H9 (cell line): ENCODE data around the gene SHC4. TPM values are rescaled to one million over a fixed set of nuclear protein-coding genes. Genes with fewer than 3 reads are reported as not detected.

Experiments used
- DNase-seq: peaks from one replicate; pipeline ENCODE4 v3.0.0-alpha.2; 2017
- H2AFZ ChIP-seq: one replicate; pipeline ENCODE4 v1.6.1; 2013; ENCODE audit warnings: mild to moderate bottlenecking, low read length, control low read depth, moderate library complexity
- H2AK5ac ChIP-seq: 2 replicates; pipeline ENCODE4 v1.6.1; 2013; ENCODE audit warnings: low read length, control low read depth, mixed read lengths; ENCODE audit not compliant: insufficient read length
- H2BK120ac ChIP-seq: one replicate; pipeline ENCODE4 v1.6.1; 2013; ENCODE audit warnings: low read depth, mild to moderate bottlenecking, low read length, control low read depth, inconsistent platforms; ENCODE audit not compliant: poor library complexity, severe bottlenecking
- H2BK12ac ChIP-seq: 2 replicates; pipeline ENCODE4 v1.6.1; 2013; ENCODE audit warnings: low read length, control low read depth, mixed read lengths, low read depth; ENCODE audit not compliant: insufficient read length
- H2BK15ac ChIP-seq: 2 replicates; pipeline ENCODE4 v1.6.1; 2013; ENCODE audit warnings: low read depth, low read length, control low read depth
- H2BK20ac ChIP-seq: one replicate; pipeline ENCODE4 v1.6.1; 2013; ENCODE audit warnings: low read depth, mild to moderate bottlenecking, low read length, control low read depth, inconsistent platforms; ENCODE audit not compliant: poor library complexity, severe bottlenecking
- H2BK5ac ChIP-seq: 2 replicates; pipeline ENCODE4 v1.6.1; 2013; ENCODE audit warnings: low read length, control low read depth, mixed read lengths; ENCODE audit not compliant: insufficient read length
- H3K14ac ChIP-seq: 2 replicates; pipeline ENCODE4 v1.6.1; 2013; ENCODE audit warnings: low read length, control low read depth; ENCODE audit not compliant: insufficient read depth
- H3K18ac ChIP-seq: 2 replicates; pipeline ENCODE4 v1.6.1; 2013; ENCODE audit warnings: low read depth, mild to moderate bottlenecking, mixed read lengths, low read length, control low read depth; ENCODE audit not compliant: insufficient read length
- H3K23ac ChIP-seq: 2 replicates; pipeline ENCODE4 v1.6.1; 2013; ENCODE audit warnings: low read length, control low read depth, mixed read lengths, low read depth; ENCODE audit not compliant: insufficient read length
- H3K23me2 ChIP-seq: 2 replicates; pipeline ENCODE4 v1.6.1; 2013; ENCODE audit warnings: low read depth, mild to moderate bottlenecking, mixed read lengths, low read length, control low read depth; ENCODE audit not compliant: insufficient read length, poor library complexity, severe bottlenecking
- H3K27ac ChIP-seq: 2 replicates; pipeline ENCODE4 v1.5.1; 2013; ENCODE audit warnings: low read length, control low read depth, mixed read lengths, low read depth; ENCODE audit not compliant: insufficient read length
- H3K27me3 ChIP-seq: 2 replicates; pipeline ENCODE4 v1.6.1; 2013; ENCODE audit warnings: low read length, control low read depth, inconsistent platforms; ENCODE audit not compliant: insufficient read depth
- H3K4ac ChIP-seq: 2 replicates; pipeline ENCODE4 v1.6.1; 2013; ENCODE audit warnings: low read depth, mild to moderate bottlenecking, control low read depth, inconsistent platforms, low read length, moderate library complexity
- H3K4me1 ChIP-seq: 2 replicates; pipeline ENCODE4 v1.6.1; 2013; ENCODE audit warnings: low read length, control low read depth, inconsistent platforms; ENCODE audit not compliant: insufficient read depth
- H3K4me2 ChIP-seq: 2 replicates; pipeline ENCODE4 v1.6.1; 2013; ENCODE audit warnings: low read length, control low read depth, mixed read lengths; ENCODE audit not compliant: insufficient read length, insufficient read depth
- H3K56ac ChIP-seq: 2 replicates; pipeline ENCODE4 v1.6.1; 2013; ENCODE audit warnings: low read depth, mild to moderate bottlenecking, mixed read lengths, low read length, control low read depth; ENCODE audit not compliant: insufficient read length
- H3K79me1 ChIP-seq: 2 replicates; pipeline ENCODE4 v1.6.1; 2013; ENCODE audit warnings: low read depth, mild to moderate bottlenecking, moderate library complexity, low read length, control low read depth, inconsistent platforms; ENCODE audit not compliant: insufficient read depth, poor library complexity, severe bottlenecking
- H3K79me2 ChIP-seq: 2 replicates; pipeline ENCODE4 v1.6.1; 2013; ENCODE audit warnings: low read length, control low read depth, inconsistent platforms; ENCODE audit not compliant: insufficient read depth
- H3K9ac ChIP-seq: 2 replicates; pipeline ENCODE4 v1.6.1; 2013; ENCODE audit warnings: low read length, control low read depth, mixed read lengths; ENCODE audit not compliant: insufficient read length; ENCODE audit errors: extremely low read depth
- H3K9me3 ChIP-seq: one replicate; pipeline ENCODE4 v1.6.1; 2013; ENCODE audit warnings: low read depth, low read length, inconsistent platforms; ENCODE audit not compliant: control insufficient read depth
- H3T11ph ChIP-seq: one replicate; pipeline ENCODE4 v1.6.1; 2013; ENCODE audit warnings: mild to moderate bottlenecking, low read length, control low read depth, inconsistent platforms
- H4K20me1 ChIP-seq: one replicate; pipeline ENCODE4 v1.6.1; 2013; ENCODE audit not compliant: control insufficient read depth, insufficient read length, insufficient read depth
- H4K5ac ChIP-seq: 2 replicates; pipeline ENCODE4 v1.6.1; 2013; ENCODE audit warnings: low read depth, mild to moderate bottlenecking, mixed read lengths, low read length, control low read depth; ENCODE audit not compliant: insufficient read length
- H4K8ac ChIP-seq: replicated peaks from 2 replicates; pipeline ENCODE4 v1.6.1; 2013; ENCODE audit warnings: low read length, control low read depth, mixed read lengths, low read depth; ENCODE audit not compliant: insufficient read length
- H4K91ac ChIP-seq: 2 replicates; pipeline ENCODE4 v1.6.1; 2013; ENCODE audit warnings: low read depth, mild to moderate bottlenecking, moderate library complexity, mixed read lengths, low read length, control low read depth; ENCODE audit not compliant: insufficient read length
- H3K27ac Mint-ChIP-seq, 3 experiments: 2 replicates in 2 of 3; 3 replicates in 1 of 3; pipeline ENCODE4 v1.8.0; 2020 to 2021; ENCODE audit warnings: mixed read lengths in 3 of 3, mild to moderate bottlenecking in 1 of 3, moderate library complexity in 1 of 3
- H3K27me3 Mint-ChIP-seq: 2 replicates; pipeline ENCODE4 v1.8.0; 2021; ENCODE audit warnings: low read depth, mild to moderate bottlenecking, moderate library complexity, mixed read lengths
- H3K36me3 Mint-ChIP-seq, 3 experiments: 2 replicates in 2 of 3; 3 replicates in 1 of 3; pipeline ENCODE4 v1.8.0; 2020 to 2021; ENCODE audit warnings: low read depth in 3 of 3, mixed read lengths in 3 of 3; ENCODE audit not compliant: insufficient read depth in 1 of 3
- H3K4me1 Mint-ChIP-seq, 2 experiments: 2 replicates each; pipeline ENCODE4 v1.8.0; 2020; ENCODE audit warnings: mixed read lengths in 2 of 2
- H3K4me3 Mint-ChIP-seq, 2 experiments: 2 replicates in 1 of 2; 3 replicates in 1 of 2; pipeline ENCODE4 v1.8.0; 2020 to 2021; ENCODE audit warnings: mild to moderate bottlenecking in 2 of 2, mixed read lengths in 2 of 2, moderate library complexity in 1 of 2
- H3K9me3 Mint-ChIP-seq, 2 experiments: 2 replicates in 1 of 2; 3 replicates in 1 of 2; pipeline ENCODE4 v1.8.0; 2020; ENCODE audit warnings: mild to moderate bottlenecking in 2 of 2, mixed read lengths in 2 of 2, moderate library complexity in 1 of 2
- WGBS: extraction: QIAGEN DNeasy Blood & Tissue Kit; methylation state at CpG from one replicate; pipeline ENCODE4 v1.1.7; 2013; ENCODE audit warnings: missing lambda C conversion rate, low lambda C conversion rate, mixed read lengths; ENCODE audit not compliant: insufficient read length; ENCODE audit errors: extremely low coverage; 5-methylcytosine and 5-hydroxymethylcytosine counted together
- total RNA-seq: library from RNA; stranded (reverse); gene quantifications from 2 replicates; pipeline ENCODE4 v1.2.1, GENCODE V29; 2021
- TF ChIP-seq, protein P1 (sequence below): fragments of 200-600 bp; sonication (generic); conservative IDR thresholded peaks from 3 replicates; pipeline ENCODE4 v1.8.0; 2021; ENCODE audit warnings: antibody characterized with exemption, mild to moderate bottlenecking

The SHC4 gene
- total RNA-seq, 1 experiment from 2014 or later = 0.26 TPM

DNA sequence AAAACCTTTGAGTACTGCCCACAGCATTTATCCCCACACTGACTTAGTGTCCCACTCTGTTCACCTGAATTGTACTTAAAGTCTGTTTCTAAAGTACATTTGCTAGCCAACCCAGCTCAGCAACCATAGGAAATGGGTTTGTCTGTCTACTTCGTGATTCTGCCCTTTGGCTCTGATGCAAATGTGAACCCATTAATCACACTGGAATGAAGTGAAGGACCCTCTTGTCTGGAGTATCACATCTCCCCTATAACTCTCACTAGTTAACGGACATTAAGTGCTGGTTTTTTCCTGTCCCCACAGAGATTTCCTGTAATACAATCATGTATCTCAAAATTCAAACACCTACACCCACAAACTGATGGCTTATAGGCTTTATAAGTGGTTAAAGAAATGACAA is 65.3 kb downstream of the SHC4 start:
- H2BK120ac ChIP-seq = no peak overlapping the region
- TF ChIP-seq, protein P1, sequence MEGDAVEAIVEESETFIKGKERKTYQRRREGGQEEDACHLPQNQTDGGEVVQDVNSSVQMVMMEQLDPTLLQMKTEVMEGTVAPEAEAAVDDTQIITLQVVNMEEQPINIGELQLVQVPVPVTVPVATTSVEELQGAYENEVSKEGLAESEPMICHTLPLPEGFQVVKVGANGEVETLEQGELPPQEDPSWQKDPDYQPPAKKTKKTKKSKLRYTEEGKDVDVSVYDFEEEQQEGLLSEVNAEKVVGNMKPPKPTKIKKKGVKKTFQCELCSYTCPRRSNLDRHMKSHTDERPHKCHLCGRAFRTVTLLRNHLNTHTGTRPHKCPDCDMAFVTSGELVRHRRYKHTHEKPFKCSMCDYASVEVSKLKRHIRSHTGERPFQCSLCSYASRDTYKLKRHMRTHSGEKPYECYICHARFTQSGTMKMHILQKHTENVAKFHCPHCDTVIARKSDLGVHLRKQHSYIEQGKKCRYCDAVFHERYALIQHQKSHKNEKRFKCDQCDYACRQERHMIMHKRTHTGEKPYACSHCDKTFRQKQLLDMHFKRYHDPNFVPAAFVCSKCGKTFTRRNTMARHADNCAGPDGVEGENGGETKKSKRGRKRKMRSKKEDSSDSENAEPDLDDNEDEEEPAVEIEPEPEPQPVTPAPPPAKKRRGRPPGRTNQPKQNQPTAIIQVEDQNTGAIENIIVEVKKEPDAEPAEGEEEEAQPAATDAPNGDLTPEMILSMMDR = no peak
- H4K8ac ChIP-seq = no peak overlapping the region
- H3K18ac ChIP-seq = no peak overlapping the region
- Mint-ChIP-seq H3K4me1 (peaks cover 16 to 18% of the 10 kb centered on the region in 2 experiments), H3K4me3 (no peak overlapping the region), H3K36me3 (no peaks in the 10 kb centered on the region), H3K27ac (no peak overlapping the region), H3K9me3 (no peaks in the 10 kb centered on the region), H3K27me3 (no peaks in the 10 kb centered on the region)
- H3K23me2 ChIP-seq = no peaks in the 10 kb centered on the region
- H3K4me1 ChIP-seq = no peaks in the 10 kb centered on the region; the same call in 1 of the 2 replicates
- H4K91ac ChIP-seq = no peak overlapping the region
- H3K27me3 ChIP-seq = no peaks in the 10 kb centered on the region
- H3K27ac ChIP-seq = no peak overlapping the region
- H2AFZ ChIP-seq = no peak overlapping the region
- no peak overlapping the region for H4K5ac ChIP-seq
- H3K9me3 ChIP-seq = no peaks in the 10 kb centered on the region
- H2BK12ac ChIP-seq = no peak overlapping the region
- H3K23ac ChIP-seq = no peak overlapping the region
- H2BK15ac ChIP-seq = no peak overlapping the region
- no peak overlapping the region for H2AK5ac ChIP-seq
- no peak overlapping the region for H3K4ac ChIP-seq
- no peaks in the 10 kb centered on the region for H3K79me2 ChIP-seq
- H3K4me2 ChIP-seq = no peak overlapping the region
- H2BK5ac ChIP-seq = no peak overlapping the region
- no peaks in the 10 kb centered on the region for H4K20me1 ChIP-seq
- no peak for DNase-seq
- no peak overlapping the region for H3K14ac ChIP-seq
- no peaks in the 10 kb centered on the region for H3K79me1 ChIP-seq
- no CpG with 5 or more reads among the region's 2 CpGs for WGBS
- no peak overlapping the region for H3K56ac ChIP-seq
- no peak overlapping the region for H3K9ac ChIP-seq
- H2BK20ac ChIP-seq = no peak overlapping the region
- H3T11ph ChIP-seq = no peak overlapping the region
